GM23248 (cell line): ENCODE measurements around the gene VAV2. TPM values are rescaled to one million over a fixed set of nuclear protein-coding genes. Genes with fewer than 3 reads are reported as not detected.
"Not testable (repeated sequence)": the region's sequence is repeated elsewhere in the genome, so short reads cannot be mapped to it uniquely, and the experiment has no call there.

Experiments used
- DNase-seq: peaks from one replicate; pipeline ENCODE4 v3.0.0-alpha.2; 2015
- H2AFZ ChIP-seq: fragments of 200-600 bp; sonication (generic); 2 replicates; pipeline ENCODE4 v1.6.1; 2016; ENCODE audit warnings: antibody characterized with exemption
- H3F3A ChIP-seq: fragments of 200-600 bp; sonication (generic); 2 replicates; pipeline ENCODE4 v1.6.1; 2016; ENCODE audit warnings: mild to moderate bottlenecking, antibody characterized with exemption, mixed run types; ENCODE audit not compliant: insufficient read depth
- H3K27ac ChIP-seq: fragments of 200-600 bp; sonication (generic); 2 replicates; pipeline ENCODE4 v1.5.1; 2016; ENCODE audit warnings: mild to moderate bottlenecking
- H3K27me3 ChIP-seq: fragments of 200-600 bp; sonication (generic); replicated peaks from 2 replicates; pipeline ENCODE4 v1.6.1; 2016; ENCODE audit warnings: mild to moderate bottlenecking; ENCODE audit not compliant: insufficient read depth
- H3K36me3 ChIP-seq: fragments of 200-600 bp; sonication (generic); 2 replicates; pipeline ENCODE4 v1.6.1; 2016; ENCODE audit warnings: low read depth, mild to moderate bottlenecking
- H3K4me1 ChIP-seq: fragments of 200-600 bp; sonication (generic); 2 replicates; pipeline ENCODE4 v1.6.1; 2016; ENCODE audit warnings: mild to moderate bottlenecking; ENCODE audit not compliant: insufficient read depth
- H3K4me2 ChIP-seq: fragments of 200-600 bp; sonication (generic); one replicate; pipeline ENCODE4 v1.6.1; 2016; ENCODE audit warnings: mild to moderate bottlenecking; ENCODE audit not compliant: unreplicated experiment
- H3K4me3 ChIP-seq: fragments of 200-600 bp; sonication (generic); 2 replicates; pipeline ENCODE4 v1.5.1; 2016; ENCODE audit warnings: mild to moderate bottlenecking
- H3K79me2 ChIP-seq: fragments of 200-600 bp; sonication (generic); 2 replicates; pipeline ENCODE4 v1.6.1; 2016; ENCODE audit warnings: mild to moderate bottlenecking; ENCODE audit not compliant: insufficient read depth
- H3K9ac ChIP-seq: fragments of 200-600 bp; sonication (generic); 2 replicates; pipeline ENCODE4 v1.6.1; 2016; ENCODE audit warnings: mild to moderate bottlenecking
- H3K9me2 ChIP-seq: fragments of 200-600 bp; sonication (generic); 2 replicates; pipeline ENCODE4 v1.6.1; 2016; ENCODE audit warnings: mixed run types, mild to moderate bottlenecking, moderate library complexity; ENCODE audit not compliant: insufficient read depth
- H3K9me3 ChIP-seq: fragments of 200-600 bp; sonication (generic); one replicate; pipeline ENCODE4 v1.6.1; 2017; ENCODE audit warnings: low read depth
- H4K20me1 ChIP-seq: fragments of 200-600 bp; sonication (generic); 2 replicates; pipeline ENCODE4 v1.6.0; 2016; ENCODE audit not compliant: insufficient read depth
- EZH2 ChIP-seq: fragments of 200-600 bp; sonication (generic); IDR thresholded peaks from 2 replicates; pipeline ENCODE4 v1.6.1; 2018; ENCODE audit warnings: antibody characterized with exemption, mild to moderate bottlenecking; ENCODE audit not compliant: insufficient read depth, poor library complexity, severe bottlenecking
- EZH2phosphoT487 ChIP-seq: fragments of 200-600 bp; sonication (generic); IDR thresholded peaks from 2 replicates; pipeline ENCODE4 v1.6.1; 2018; ENCODE audit warnings: antibody characterized with exemption, moderate library complexity, mild to moderate bottlenecking, low read depth; ENCODE audit not compliant: insufficient read depth
- WGBS, 2 experiments: methylation state at CpG; one replicate each; pipeline ENCODE4 v1.1.6; 2015 to 2017; ENCODE audit warnings: low lambda C conversion rate in 2 of 2, low coverage in 1 of 2; ENCODE audit errors: missing lambda C conversion rate in 2 of 2; 5-methylcytosine and 5-hydroxymethylcytosine counted together
- in situ Hi-C: fragments of 300-500 bp; cut with MboI; formaldehyde crosslinking; loops from 2 replicates; pipeline ENCODE4 v1.15.0; 2020
- polyA plus RNA-seq: library from polyadenylated mRNA; unstranded; fragments of >200 nt; fragmentation: Nextera tagmentation; extraction: Ambion mirVana; gene quantifications from 2 replicates; pipeline ENCODE4 v1.2.1, GENCODE V29; 2016
- total RNA-seq: library from RNA; depleted of rRNA; stranded (reverse); fragments of >200 nt; shearing (Covaris generic); gene quantifications from 2 replicates; pipeline ENCODE4 v1.2.3, GENCODE V29; 2014

VAV2 gene
- total and polyA plus RNA-seq, 2 experiments from 2014 or later = 6.7 to 9.0 TPM

- no peaks in the 10 kb centered on the region for H3K9me3 ChIP-seq
- no peak overlapping the region for H3K4me3 ChIP-seq
- TF ChIP-seq EZH2 = no peak
- no peak for TF ChIP-seq EZH2phosphoT487
- no peak overlapping the region for H3K27ac ChIP-seq
- in situ Hi-C loops = no loop called here
- no peaks in the 10 kb centered on the region for H3K9me2 ChIP-seq
- DNase-seq = no peak
- H3K36me3 ChIP-seq = peaks cover 23% of the 10 kb centered on the region
- no peaks in the 10 kb centered on the region for H3K4me1 ChIP-seq
- H3K27me3 ChIP-seq = no peaks in the 10 kb centered on the region
- no peak overlapping the region for H3K9ac ChIP-seq
- H3K79me2 ChIP-seq = no peaks in the 10 kb centered on the region
- no peaks in the 10 kb centered on the region for H4K20me1 ChIP-seq
- 90 to 91% methylated on average over 13 to 15 of the region's 15 CpGs for WGBS, 2 experiments
- H2AFZ ChIP-seq = no peak overlapping the region
- H3K4me2 ChIP-seq = no peak overlapping the region
- H3F3A ChIP-seq = peaks cover 7% of the 10 kb centered on the region; the same call in 1 of the 2 replicates
Observed at GRCh38 chr9:133768859-133769510, 223.1 kb downstream of the VAV2 start.

- Histone ChIP-seq H4K20me1 (no peaks in the 10 kb centered on the region), H3K27ac (no peak overlapping the region), H3K4me3 (no peak overlapping the region), H3K4me1 (no peaks in the 10 kb centered on the region), H3K79me2 (no peaks in the 10 kb centered on the region), H3K36me3 (peaks cover 19% of the 10 kb centered on the region), H3F3A (peaks cover 7% of the 10 kb centered on the region; the same call in 1 of the 2 replicates), H3K9ac (no peak overlapping the region), H2AFZ (no peak overlapping the region), H3K27me3 (no peaks in the 10 kb centered on the region), H3K4me2 (no peak overlapping the region), H3K9me3 (no peaks in the 10 kb centered on the region), H3K9me2 (no peaks in the 10 kb centered on the region)
- 98 to 99% methylated on average over 13 to 17 of the region's 17 CpGs for WGBS, 2 experiments
- TF ChIP-seq EZH2 (no peak), EZH2phosphoT487 (no peak)
- in situ Hi-C loops = no loop called here
- DNase-seq = no peak
Observed at GRCh38 chr9:133768371-133768858, 223.7 kb downstream of the VAV2 start.

- no peaks in the 10 kb centered on the region for H3K4me1 ChIP-seq
- in situ Hi-C loops = no loop called here
- no peak overlapping the region for H3K9ac ChIP-seq
- no peaks in the 10 kb centered on the region for H3K27me3 ChIP-seq
- no peak overlapping the region for H3K4me3 ChIP-seq
- no peaks in the 10 kb centered on the region for H3K9me2 ChIP-seq
- H3K4me2 ChIP-seq = no peak overlapping the region
- peaks cover 19% of the 10 kb centered on the region for H3K36me3 ChIP-seq
- TF ChIP-seq EZH2 = no peak
- no peak for TF ChIP-seq EZH2phosphoT487
- H4K20me1 ChIP-seq = no peaks in the 10 kb centered on the region
- H3K79me2 ChIP-seq = no peaks in the 10 kb centered on the region
- H3F3A ChIP-seq = peaks cover 7% of the 10 kb centered on the region; the same call in 1 of the 2 replicates
- no peaks in the 10 kb centered on the region for H3K9me3 ChIP-seq
- DNase-seq = no peak
- no peak overlapping the region for H3K27ac ChIP-seq
- 94 to 95% methylated on average over 1 of the region's 1 CpG for WGBS, 2 experiments
- no peak overlapping the region for H2AFZ ChIP-seq
Observed at GRCh38 chr9:133767625-133768024, 224.5 kb downstream of the VAV2 start.

- Histone ChIP-seq H3K4me1 (no peaks in the 10 kb centered on the region), H2AFZ (no peak overlapping the region), H3K27me3 (no peaks in the 10 kb centered on the region), H3K4me2 (no peak overlapping the region), H3K4me3 (no peak overlapping the region), H3K9me3 (no peaks in the 10 kb centered on the region), H3K9ac (no peak overlapping the region), H3F3A (peaks cover 7% of the 10 kb centered on the region; the same call in 1 of the 2 replicates), H3K79me2 (no peaks in the 10 kb centered on the region), H4K20me1 (no peaks in the 10 kb centered on the region), H3K27ac (no peak overlapping the region), H3K36me3 (peaks cover 19% of the 10 kb centered on the region), H3K9me2 (no peaks in the 10 kb centered on the region)
- WGBS, 2 experiments = 96 to 100% methylated on average over 1 of the region's 1 CpG
- no peak for DNase-seq
- in situ Hi-C loops = no loop called here
- TF ChIP-seq EZH2phosphoT487 = no peak
- TF ChIP-seq EZH2 = no peak
Observed at GRCh38 chr9:133767008-133767407, 225.1 kb downstream of the VAV2 start.

GRCh38 chr9:133766234-133766633 lies 225.9 kb downstream of the VAV2 start:
- H3K79me2 ChIP-seq, DNase-seq, H3K27ac ChIP-seq, H3F3A ChIP-seq, H3K9me2 ChIP-seq, H3K9me3 ChIP-seq, H3K4me3 ChIP-seq, H2AFZ ChIP-seq, H3K4me1 ChIP-seq, H3K27me3 ChIP-seq, H3K9ac ChIP-seq, H4K20me1 ChIP-seq, in situ Hi-C loops, H3K4me2 ChIP-seq: not testable (repeated sequence)
- WGBS, 2 experiments = 94% methylated on average over 3 of the region's 3 CpGs
- H3K36me3 ChIP-seq = peaks cover 19% of the 10 kb centered on the region
